SKM-1 treated with dmso at 0.1 percent for 144 hours (cell line): ENCODE data around the gene DIPK1B.
A peak's percentile ranks its signal among the peaks of the same experiment; 100 is the strongest.
"Not testable (repeated sequence)": the region's sequence is repeated elsewhere in the genome, so short reads cannot be mapped to it uniquely, and the experiment has no call there.

Source experiments
- DNase-seq: peaks from one replicate; lab custom pipeline; 2025; ENCODE audit not compliant: unreplicated experiment; lab: John Stamatoyannopoulos, UW

DIPK1B gene

DNA sequence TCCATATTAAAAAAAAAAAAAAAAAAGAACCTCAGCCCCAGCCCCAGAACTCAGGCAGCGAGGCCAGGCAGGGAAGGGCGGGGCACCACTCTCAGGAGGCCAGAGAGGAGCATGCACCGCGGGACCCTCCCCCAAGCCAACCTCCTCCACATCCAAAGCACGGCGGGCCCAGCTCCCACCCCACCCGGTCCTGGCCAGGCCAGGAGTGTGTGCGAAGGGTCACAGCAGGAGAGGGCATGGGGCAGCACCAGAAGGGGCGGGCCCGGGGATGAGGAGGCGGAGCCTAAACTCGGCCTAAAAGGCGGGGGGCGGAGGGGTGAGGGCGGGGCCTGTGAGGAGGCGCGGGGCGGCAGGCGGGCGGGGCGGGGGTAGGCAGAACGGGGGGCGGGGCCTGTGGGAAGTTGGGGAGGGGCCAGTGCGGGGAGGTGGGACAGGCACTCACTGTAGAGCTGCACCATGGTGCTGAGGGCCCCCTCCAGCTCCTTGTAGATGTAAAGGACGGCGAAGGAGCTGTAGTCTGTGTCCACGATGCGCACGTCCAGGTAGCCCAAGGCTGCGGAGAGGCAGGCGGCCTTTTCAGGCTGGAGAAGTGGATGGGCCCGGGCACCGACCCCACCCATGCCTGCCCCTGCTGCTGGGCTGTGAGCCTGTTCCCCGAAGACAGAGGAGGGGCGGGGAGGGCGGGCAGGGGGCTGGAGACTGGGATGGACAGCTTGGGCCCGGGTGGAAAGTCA, 50.7 kb downstream of the DIPK1B start:
- DNase-seq = no peak

DNA sequence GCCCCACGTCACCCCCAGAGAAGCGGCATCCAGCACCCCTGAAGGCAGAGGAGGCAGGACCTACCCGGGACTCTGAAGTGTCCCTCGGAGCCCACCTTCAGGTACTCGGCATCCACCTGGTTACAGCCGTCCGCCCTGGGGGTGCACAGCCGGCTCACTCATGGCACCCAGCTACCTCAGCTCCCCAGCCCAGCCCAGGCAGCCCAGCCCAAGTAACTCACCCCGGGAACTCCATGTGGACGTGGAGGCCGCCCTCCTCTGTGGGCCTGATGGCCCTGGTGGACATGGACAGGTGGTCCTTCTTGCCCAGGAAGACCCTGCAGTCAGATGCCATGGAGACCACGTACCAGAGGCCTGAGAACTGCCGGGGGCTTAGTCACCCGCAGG, 51.3 kb downstream of the DIPK1B start:
- no peak for DNase-seq

DNA sequence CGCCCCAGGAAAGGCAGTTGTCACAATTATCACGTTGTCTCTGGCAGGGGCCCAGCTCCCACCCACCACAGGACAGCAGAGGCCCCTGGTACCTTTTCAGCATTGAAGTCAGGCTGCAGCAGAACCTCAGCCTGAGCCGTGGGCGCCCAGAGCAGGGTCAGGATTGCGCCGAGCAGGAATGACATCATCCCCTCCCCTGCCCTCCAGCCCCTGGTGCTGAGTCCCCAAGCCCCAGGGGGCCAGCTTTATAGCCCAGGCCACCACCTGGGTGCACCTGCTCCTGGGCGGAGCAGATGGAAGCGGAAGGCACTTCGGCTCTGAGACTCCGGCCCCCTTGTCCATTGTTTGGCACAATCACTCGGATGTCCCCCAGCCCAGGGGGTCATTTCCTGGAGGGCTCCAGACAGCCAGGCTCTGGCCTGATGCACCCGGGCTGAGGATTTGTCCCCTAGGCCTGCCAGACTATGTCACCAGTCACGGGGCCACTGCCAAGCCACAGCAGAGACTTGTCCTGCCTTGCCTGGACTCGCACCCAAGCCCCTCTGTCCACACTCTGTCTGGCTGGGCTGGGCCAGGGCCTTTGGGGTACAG, 52.0 kb downstream of the DIPK1B start, which contains the start of gene LCN15:
LCN15 (minus strand) TSS at position 218 of the 591 bp plus-strand sequence; CDS start at position 188, 30 bp downstream.
- DNase-seq = no peak

DNA sequence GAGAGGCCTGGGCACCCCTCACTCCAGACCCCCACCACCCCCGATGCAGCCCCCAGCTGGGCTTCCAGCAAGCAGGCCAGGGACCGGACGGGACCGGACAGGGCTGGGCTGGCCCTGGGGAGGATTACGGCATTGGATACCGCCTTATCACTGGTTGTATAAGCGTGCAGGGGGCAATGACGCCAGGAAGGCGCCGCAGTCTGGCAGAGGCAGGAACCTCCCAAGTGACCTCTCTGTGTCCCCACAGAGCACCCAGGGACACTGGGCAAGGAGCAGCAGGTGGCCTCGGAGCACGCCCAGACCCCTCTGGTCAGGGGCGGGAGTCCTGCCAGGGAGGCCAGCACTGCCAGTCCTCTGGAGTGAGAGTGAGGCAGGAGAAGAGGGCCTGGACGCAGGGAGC, 52.7 kb downstream of the DIPK1B start:
- no peak for DNase-seq

DNA sequence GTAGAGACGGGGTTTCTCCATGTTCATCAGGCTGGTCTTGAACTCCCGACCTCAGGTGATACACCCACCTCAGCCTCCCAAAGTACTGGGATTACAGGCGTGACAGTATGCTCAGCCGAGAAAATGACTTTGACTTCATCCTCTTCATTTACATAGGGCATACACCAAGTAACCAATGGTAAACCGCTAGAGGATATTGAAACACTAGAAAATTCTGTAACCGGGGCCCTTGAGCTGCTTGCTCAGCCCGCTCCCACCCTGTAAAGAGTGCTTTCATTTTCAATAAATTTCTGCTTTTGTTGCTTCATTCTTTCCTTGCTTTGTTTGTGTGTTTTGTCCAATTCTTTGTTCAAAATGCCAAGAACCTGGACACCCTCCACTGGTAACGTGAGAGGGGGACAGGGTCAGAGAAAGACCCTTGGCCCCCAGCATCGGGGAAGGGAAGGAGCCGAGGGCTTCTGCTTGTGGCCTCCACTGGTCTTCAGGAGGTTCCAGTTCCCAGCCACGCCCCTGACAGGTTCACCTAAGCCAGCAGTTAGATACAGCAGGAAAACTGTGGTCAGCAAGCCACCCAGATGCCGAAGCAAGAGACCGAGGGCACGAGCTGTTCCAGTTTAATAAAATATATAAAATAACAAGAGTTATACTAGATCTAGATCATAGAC, 53.5 kb downstream of the DIPK1B start:
- not testable (repeated sequence) for DNase-seq

DNA sequence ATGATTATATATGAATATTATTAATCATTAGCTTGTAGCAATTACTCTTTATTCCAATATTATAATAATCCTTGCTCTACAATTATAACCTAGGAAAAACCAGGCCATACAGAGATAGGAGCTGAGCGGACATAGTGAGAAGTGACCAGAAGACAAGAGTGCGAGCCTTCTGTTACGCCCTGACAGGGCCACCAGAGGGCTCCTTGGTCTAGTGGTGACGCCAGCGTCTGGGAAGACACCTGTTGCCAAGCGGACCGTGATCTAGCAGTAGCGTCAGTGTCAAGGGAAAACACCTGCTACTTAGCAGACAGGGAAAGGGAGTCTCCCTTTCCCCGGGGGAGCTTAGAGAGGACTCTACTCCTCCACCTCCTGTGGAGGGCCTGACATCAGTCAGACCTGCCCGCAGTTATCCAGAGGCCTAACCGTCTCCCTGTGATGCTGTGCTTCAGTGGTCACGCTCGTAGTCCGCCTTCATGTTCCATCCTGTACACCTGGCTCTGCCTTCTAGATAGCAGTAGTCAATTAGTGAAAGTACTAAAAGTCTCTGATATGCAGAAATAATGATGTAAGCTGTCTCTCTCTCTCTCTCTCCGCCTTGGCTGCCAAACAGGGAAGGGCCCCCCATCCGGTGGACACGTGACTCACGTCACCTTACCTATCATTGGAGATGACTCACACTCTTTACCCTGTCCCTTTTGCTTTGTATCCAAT, 54.2 kb downstream of the DIPK1B start:
- DNase-seq = not testable (repeated sequence)

DNA sequence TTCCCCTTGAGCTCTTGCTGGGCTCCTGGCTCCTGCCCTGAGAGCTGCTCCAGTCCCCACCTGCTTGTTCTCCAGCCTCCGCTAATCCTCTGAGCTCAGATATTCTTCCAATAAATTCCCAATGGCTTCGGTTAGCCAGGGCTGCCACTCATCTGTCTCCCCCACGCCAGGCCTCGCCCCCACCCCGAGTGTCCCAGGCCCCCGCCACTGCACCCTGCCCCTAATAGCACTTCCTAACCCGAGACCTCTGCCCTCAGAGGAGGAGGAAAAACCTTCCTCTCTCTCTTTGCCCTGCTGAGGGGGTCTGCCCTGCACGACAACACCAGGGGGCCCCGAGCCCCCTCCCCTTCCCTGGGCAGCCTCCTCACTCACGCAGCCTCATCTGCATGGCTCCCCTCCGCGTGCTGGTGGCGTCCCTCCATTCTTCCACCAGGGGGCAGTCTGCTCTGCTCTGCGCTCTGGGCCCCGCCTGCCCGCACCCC, 57.4 kb downstream of the DIPK1B start:
- DNase-seq = peak; percentile 30

DNA sequence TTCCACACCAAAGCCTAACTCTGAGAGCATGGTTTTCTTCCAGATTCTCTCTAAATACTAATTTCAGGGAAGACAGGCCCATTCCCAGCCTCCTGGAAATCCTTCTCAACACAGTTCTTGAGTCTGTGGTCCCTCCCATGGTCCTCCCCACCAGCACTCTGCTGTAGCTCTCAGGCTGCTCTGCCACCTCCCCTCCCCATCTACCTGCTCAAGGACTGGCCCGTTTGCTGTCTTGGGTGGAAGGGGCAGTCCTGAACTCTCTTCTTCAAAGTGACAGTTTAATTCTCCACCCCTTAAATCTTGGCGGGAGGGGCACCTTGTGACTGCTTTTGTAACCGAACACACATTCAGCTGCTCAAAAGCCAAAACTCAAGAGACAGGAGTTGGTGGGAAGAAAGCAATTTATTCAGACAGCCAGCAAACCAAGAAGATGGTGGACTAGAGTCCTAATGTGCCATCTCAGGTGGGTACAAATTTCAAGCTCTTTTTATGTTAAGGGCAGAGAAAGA, 59.6 kb downstream of the DIPK1B start:
- DNase-seq = no peak

DNA sequence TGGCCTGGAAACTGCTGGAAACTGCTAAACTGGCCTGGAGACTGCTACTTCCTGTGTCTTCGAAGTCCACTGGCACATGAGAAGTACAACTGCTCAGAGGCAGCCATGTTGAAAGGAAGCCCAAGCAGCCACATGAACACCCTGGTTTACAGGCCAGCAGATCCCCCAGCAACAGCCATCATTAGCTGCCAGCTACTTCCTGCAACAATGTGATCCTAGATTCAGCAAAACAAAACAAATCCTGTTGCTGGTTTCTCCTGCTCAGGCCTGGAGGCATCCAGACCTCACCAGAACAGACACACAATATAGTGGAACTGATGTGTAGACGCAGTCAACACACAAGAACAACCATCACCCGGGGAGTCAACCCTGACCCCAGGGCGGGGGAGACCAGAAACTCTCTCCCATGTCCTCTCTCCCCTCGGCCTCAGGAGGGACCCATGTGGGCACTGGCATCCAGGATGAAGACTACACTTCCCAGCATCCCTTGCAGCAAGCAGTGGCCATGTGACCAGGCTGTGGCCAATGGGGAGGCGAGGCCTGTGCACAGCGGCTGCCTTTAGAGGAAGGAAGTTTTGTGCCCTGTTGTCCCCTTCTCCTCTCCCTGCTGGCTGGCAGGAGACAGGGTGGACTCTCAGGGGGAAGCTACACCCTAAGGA, 61.1 kb downstream of the DIPK1B start:
- DNase-seq = peak; percentile 53
